ENCODE measurements around the gene COL28A1. TPM values are rescaled to one million over a fixed set of nuclear protein-coding genes. Genes with fewer than 3 reads are reported as not detected.
"Not testable (repeated sequence)": the region's sequence is repeated elsewhere in the genome, so short reads cannot be mapped to it uniquely, and the experiment has no call there.

COL28A1 gene
- total and polyA plus RNA-seq, 12 donors = 0.66 to 16.0 (median 2.8) TPM

DNA sequence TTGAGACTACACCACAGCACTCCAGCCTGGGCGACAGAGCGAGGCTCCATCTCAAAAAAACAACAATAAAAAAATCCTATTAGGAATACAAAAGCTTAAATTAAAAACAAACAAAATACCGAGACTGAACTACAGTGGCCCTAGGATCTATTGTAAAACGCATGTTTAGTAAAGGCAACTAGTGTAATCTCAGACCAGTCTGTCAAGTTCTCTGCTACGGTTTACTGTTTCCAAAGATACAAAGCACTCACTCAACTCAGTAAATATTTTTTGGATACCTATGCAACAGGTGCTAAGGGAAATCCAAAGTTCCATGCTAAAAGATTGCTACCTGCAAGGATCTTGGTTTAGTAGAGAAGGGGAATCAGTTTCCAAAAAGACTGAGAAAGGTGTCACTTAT is 27.6 kb upstream of the COL28A1 start:
- TF ChIP-seq, protein P1, sequence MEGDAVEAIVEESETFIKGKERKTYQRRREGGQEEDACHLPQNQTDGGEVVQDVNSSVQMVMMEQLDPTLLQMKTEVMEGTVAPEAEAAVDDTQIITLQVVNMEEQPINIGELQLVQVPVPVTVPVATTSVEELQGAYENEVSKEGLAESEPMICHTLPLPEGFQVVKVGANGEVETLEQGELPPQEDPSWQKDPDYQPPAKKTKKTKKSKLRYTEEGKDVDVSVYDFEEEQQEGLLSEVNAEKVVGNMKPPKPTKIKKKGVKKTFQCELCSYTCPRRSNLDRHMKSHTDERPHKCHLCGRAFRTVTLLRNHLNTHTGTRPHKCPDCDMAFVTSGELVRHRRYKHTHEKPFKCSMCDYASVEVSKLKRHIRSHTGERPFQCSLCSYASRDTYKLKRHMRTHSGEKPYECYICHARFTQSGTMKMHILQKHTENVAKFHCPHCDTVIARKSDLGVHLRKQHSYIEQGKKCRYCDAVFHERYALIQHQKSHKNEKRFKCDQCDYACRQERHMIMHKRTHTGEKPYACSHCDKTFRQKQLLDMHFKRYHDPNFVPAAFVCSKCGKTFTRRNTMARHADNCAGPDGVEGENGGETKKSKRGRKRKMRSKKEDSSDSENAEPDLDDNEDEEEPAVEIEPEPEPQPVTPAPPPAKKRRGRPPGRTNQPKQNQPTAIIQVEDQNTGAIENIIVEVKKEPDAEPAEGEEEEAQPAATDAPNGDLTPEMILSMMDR (IDR thresholded peaks at IDR 0.05) = no peak
- TF ChIP-seq POLR2A (IDR thresholded peaks at IDR 0.05) = no peak
- intact Hi-C loops (cut with DNase I) = no loop called here
- no peak overlapping the region for H3K4me3 ChIP-seq

DNA sequence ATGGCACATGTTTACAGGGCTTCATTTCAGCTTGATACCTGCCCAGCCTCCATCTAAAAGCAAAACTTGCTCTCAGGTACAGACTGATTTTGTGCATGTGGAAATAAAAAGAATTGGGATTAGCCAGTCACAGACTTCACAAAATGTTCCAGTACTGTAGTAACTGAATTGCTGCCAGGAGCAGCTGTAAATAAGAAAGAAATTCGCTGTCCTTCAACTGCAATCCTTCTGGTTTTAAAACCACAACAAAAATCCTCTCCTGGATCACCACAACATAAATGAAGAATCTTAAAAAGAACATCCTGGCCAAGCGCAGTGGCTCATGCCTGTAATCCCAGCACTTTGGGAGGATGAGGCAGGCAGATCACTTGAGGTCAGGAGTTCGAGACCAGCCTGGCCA is 27.1 kb upstream of the COL28A1 start:
- intact Hi-C loops (cut with DNase I) = no loop called here
- 56 to 71% (median 63%) methylated on average over 3 of the region's 3 CpGs for WGBS, 4 donors

More for the DNA sequence above, 27.6 kb upstream of the COL28A1 start:
- H3K4me1 ChIP-seq (replicated peaks in 1 of 2) = peaks cover 8 to 20% of the 10 kb centered on the region in 2 donors
- peak overlapping the region in 3 of 5 donors; percentile 15 to 37 (median 31) for H3K27ac ChIP-seq
- 91 to 96% (median 94%) methylated on average over 5 of the region's 5 CpGs for WGBS, 4 donors
- no peak for DNase-seq
- H3K36me3 ChIP-seq (replicated peaks in 1 of 2) = no peaks in the 10 kb centered on the region
- no peaks in the 10 kb centered on the region for H3K27me3 ChIP-seq
- no peaks in the 10 kb centered on the region for H3K9me3 ChIP-seq (replicated peaks in 1 of 3)

GRCh38 chr7:7561591-7561990 is 25.9 kb upstream of the COL28A1 start:
- H3K4me3 ChIP-seq; intact Hi-C loops (cut with DNase I); H3K9me3 ChIP-seq (replicated peaks in 1 of 3); DNase-seq; H3K27ac ChIP-seq; H3K36me3 ChIP-seq (replicated peaks in 1 of 2); H3K27me3 ChIP-seq: not testable (repeated sequence)
- 96 to 98% (median 97%) methylated on average over 5 of the region's 5 CpGs for WGBS, 4 donors
- peaks cover 0 to 12% of the 10 kb centered on the region in 2 donors for H3K4me1 ChIP-seq (replicated peaks in 1 of 2)

More for the DNA sequence above, 27.1 kb upstream of the COL28A1 start:
- Histone ChIP-seq H3K4me3 (no peak overlapping the region), H3K36me3 (replicated peaks in 1 of 2) (no peaks in the 10 kb centered on the region), H3K27ac (peak overlapping the region in 3 of 5 donors; percentile 15 to 37 (median 31)), H3K9me3 (replicated peaks in 1 of 3) (no peaks in the 10 kb centered on the region), H3K27me3 (no peaks in the 10 kb centered on the region), H3K4me1 (replicated peaks in 1 of 2) (peaks cover 3 to 16% of the 10 kb centered on the region in 2 donors)
- DNase-seq = peak in 2 of 7 donors; percentile 24 to 48
- TF ChIP-seq, protein P1 (IDR thresholded peaks at IDR 0.05) = no peak
- TF ChIP-seq POLR2A (IDR thresholded peaks at IDR 0.05) = no peak

- 94 to 98% (median 97%) methylated on average over 5 of the region's 5 CpGs; no CpG with 5 or more reads in 1 of the 4 donors for WGBS, 4 donors
- Histone ChIP-seq H3K4me3 (no peak overlapping the region), H3K9me3 (replicated peaks in 1 of 3) (no peaks in the 10 kb centered on the region), H3K4me1 (replicated peaks in 1 of 2) (no peaks in the 10 kb centered on the region), H3K36me3 (replicated peaks in 1 of 2) (no peaks in the 10 kb centered on the region), H3K27me3 (no peaks in the 10 kb centered on the region), H3K27ac (no peak overlapping the region)
- no peak for TF ChIP-seq POLR2A (IDR thresholded peaks at IDR 0.05)
- TF ChIP-seq, protein P1 (IDR thresholded peaks at IDR 0.05) = no peak
- DNase-seq = no peak
- intact Hi-C loops (cut with DNase I) = no loop called here
These were observed 21.6 kb upstream of the COL28A1 start for GRCh38 chr7:7557252-7557651.

- TF ChIP-seq POLR2A (IDR thresholded peaks at IDR 0.05) = no peak
- TF ChIP-seq, protein P1 (IDR thresholded peaks at IDR 0.05) = no peak
- intact Hi-C loops (cut with DNase I) = no loop called here
- 80 to 100% (median 100%) methylated on average over 1 of the region's 1 CpG; no CpG with 5 or more reads in 1 of the 4 donors for WGBS, 4 donors
These were observed 21.2 kb upstream of the COL28A1 start for GRCh38 chr7:7556852-7557251.

More at GRCh38 chr7:7556852-7557251, 21.2 kb upstream of the COL28A1 start:
- Histone ChIP-seq H3K36me3 (replicated peaks in 1 of 2) (no peaks in the 10 kb centered on the region), H3K4me1 (replicated peaks in 1 of 2) (no peaks in the 10 kb centered on the region), H3K9me3 (replicated peaks in 1 of 3) (no peaks in the 10 kb centered on the region), H3K27me3 (no peaks in the 10 kb centered on the region), H3K4me3 (no peak overlapping the region), H3K27ac (no peak overlapping the region)
- DNase-seq = no peak

Measured in adrenal gland (tissue), 12 donors.